MM.1S (cell line): Measurements from ENCODE around the gene PPP1R9B.

Source experiments
- CTCF ChIP-seq: fragments of 300-600 bp; sonication (generic); IDR thresholded peaks from 2 replicates; pipeline ENCODE4 v1.5.1; 2016; ENCODE audit warnings: antibody characterized with exemption, low read length, mixed read lengths
- EZH2phosphoT487 ChIP-seq: fragments of 300-600 bp; sonication (generic); IDR thresholded peaks from 2 replicates; pipeline ENCODE4 v1.6.1; 2018; ENCODE audit warnings: antibody characterized with exemption, low read length

GRCh38 chr17:50141026-50141744 lies 9.3 kb downstream of the PPP1R9B start:
- TF ChIP-seq CTCF: no peak
- no peak for TF ChIP-seq EZH2phosphoT487
